Endometrial microvascular endothelial cells (primary cell): ENCODE measurements around the gene KCNJ18. TPM values are rescaled to one million over a fixed set of nuclear protein-coding genes. Genes with fewer than 3 reads are reported as not detected.
"Not testable (repeated sequence)": the region's sequence is repeated elsewhere in the genome, so short reads cannot be mapped to it uniquely, and the experiment has no call there.

Experiments used
- in situ Hi-C: cut with HindIII; loops from 2 replicates; pipeline ENCODE4 v1.10.0; 2017; ENCODE audit warnings: low sequenced_read_pairs, low pct_unique_long_range_greater_than_20kb; ENCODE audit errors: inconsistent ontology term
- total RNA-seq: library from RNA; depleted of rRNA; stranded (reverse); fragments of >200 nt; gene quantifications from one replicate; pipeline ENCODE4 v1.2.3, GENCODE V29; 2015; ENCODE audit errors: inconsistent ontology term

KCNJ18 gene
- total RNA-seq, 1 donor from 2014 or later, result not detected

DNA sequence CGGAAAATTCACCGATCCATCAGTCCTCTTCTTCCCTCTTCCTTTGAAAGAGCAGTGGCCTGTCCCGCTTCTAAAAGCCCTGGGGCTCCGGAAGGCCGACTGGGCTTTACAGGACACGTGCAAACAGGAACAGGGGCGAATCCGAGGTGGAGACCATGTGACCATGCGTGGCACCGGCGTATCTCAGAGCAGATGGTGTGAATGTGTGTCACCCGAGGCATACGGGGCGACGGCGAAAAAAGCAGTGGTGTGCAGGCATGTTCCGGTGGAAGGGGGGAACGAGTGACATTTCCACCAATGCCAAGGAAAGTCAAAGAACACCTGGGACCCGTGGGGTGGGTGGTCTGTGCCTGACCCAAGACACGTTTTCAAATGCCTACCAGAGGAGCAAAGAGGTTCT lies 10.7 kb upstream of the KCNJ18 start:
- in situ Hi-C loops, result not testable (repeated sequence)

DNA sequence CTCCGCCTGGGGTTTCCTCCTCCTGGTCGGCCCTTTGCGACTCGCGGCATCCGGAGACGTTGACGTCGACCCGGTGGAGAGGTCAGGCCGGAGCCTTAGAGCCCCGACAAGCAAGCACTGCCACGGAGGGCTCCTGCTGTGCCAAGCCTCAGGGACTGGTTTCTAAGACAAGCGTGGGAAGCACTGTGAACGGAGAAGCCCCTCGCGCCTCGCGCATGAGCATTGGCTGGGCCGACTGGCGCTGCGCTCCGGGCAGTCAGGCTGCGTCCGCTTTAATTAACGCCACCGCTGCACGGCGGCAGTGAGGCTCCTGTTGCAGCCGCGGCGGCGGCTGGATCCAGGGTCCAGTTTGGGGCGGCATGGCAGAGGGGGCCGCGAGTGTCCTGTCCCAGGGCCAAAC lies 10.2 kb upstream of the KCNJ18 start:
- in situ Hi-C loops, result not testable (repeated sequence)

DNA sequence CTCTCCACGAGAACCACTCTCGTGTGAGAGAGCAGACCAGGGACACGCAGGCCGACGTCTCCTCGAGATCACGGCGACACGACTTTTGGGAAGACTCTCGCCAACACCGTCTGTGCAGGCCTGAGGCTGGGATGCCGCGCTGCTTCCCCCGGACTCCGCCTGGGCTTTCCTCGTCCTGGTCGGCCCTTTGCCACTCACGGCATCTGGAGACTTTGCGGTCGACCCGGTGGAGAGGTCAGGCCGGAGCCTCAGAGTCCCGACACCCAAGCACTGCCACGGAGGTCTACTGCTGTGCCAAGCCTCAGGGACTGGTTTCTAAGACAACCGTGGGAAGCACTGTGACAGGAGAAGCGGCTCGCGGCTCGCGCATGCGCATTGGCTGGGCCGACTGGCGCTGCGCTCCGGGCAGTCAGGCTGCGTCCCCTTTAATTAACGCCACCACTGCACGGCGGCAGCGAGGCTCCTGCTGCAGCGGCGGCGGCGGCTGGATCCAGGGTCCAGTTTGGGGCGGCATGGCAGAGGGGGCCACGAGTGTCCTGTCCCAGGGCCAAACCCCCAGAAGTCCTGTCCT lies 9.1 kb upstream of the KCNJ18 start:
- in situ Hi-C loops, result not testable (repeated sequence)

- in situ Hi-C loops, result not testable (repeated sequence)
Observed at GRCh38 chr17:21683897-21684296, 8.4 kb upstream of the KCNJ18 start.

DNA sequence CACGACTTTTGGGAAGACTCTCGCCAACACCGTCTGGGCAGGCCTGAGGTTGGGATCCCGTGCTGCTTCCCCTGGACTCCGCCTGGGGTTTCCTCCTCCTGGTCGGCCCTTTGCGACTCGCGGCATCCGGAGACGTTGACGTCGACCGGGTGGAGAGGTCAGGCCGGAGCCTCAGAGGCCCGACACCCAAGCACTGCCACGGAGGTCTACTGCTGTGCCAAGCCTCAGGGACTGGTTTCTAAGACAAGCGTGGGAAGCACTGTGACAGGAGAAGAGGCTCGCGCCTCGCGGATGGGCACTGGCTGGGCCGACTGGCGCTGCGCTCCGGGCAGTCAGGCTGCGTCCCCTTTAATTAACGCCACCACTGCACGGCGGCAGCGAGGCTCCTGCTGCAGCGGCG lies 7.9 kb upstream of the KCNJ18 start:
- in situ Hi-C loops, result not testable (repeated sequence)

GRCh38 chr17:21685061-21685795 lies 7.1 kb upstream of the KCNJ18 start:
- in situ Hi-C loops, result not testable (repeated sequence)

DNA sequence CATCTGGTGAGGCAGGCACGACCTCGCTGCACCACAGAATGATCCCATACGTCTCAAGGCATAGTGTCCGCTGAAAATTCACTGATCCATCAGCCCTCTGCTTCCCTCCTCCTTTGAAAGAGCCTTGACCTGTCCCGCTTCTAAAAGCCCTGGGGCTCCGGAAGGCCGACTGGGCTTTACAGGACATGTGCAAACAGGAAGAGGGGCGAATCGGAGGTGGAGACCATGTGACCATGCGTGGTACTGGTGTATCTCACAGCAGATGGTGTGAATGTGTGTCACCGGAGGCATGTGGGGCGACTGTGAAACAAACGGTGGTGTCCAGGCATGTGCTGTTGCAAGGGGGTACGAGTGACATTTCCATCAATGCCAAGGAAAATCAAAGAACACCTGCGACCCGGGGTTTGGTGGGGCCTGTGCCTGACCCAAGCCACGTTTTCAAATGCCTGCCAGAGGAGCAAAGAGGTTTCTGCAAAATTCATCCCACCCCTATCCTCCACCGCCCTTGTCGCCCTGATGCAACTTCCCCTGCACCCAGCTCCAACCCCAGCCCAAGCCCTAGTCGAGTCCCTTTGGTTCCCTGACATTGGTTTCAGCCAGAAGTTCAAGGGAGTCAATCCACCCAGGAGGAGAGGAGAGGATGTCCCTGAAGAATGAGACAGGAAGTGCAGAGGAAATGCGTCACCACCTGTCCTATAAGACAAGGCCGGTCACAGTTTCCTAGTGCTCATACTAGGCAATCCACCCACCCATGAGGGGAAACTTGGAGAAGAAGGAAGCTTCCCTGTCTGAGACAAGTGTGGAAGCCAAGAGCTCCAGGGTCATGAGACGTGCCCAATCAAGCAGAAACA lies 5.9 kb upstream of the KCNJ18 start:
- in situ Hi-C loops, result no loop called here

GRCh38 chr17:21687136-21687953 lies 5.0 kb upstream of the KCNJ18 start:
- in situ Hi-C loops, result no loop called here

- in situ Hi-C loops, result no loop called here
Observed at GRCh38 chr17:21688293-21688949, 3.9 kb upstream of the KCNJ18 start.

- in situ Hi-C loops, result no loop called here
Observed at GRCh38 chr17:21689604-21690003, 2.7 kb upstream of the KCNJ18 start.

DNA sequence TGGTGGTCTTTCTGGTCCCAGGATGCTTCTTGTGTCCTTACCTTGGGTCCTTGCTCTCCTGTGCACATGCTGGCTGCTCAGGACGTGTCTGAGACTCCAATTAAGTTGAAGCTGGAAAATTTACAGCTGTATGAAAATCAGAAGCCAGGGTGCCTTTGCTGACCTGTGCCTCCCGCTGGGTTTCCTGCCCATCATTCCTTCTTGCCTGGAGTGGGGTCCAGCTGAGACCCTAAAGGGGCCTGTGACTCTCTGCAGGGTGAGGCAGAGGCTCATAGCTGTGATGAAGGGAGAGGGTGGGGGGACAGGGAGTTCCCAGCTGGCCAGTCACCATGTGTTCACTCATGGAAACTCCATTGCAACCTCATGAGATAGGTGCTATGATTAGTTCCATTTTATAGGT lies 1.5 kb upstream of the KCNJ18 start:
- in situ Hi-C loops, result not testable (repeated sequence)

DNA sequence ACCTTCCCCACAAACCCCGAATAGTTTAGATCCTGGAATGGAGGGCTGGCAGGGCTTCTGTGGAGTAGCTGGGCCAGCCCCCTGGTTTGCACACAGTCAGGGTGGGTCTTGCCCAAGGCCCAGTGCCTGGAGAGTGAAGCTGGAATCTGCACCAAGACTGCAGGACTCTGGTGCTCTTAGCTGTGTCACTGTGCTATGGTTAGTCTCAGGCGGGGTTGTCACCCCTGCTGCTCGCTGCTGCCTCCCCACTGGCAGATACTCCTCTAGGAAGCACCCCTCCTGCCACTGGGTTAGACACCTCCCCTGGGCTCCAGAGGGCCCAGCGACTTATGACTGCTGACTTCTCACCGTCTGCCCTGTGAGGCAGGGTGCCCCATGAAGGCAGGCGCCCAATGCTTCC lies 842 bp upstream of the KCNJ18 start:
- in situ Hi-C loops, result not testable (repeated sequence)

DNA sequence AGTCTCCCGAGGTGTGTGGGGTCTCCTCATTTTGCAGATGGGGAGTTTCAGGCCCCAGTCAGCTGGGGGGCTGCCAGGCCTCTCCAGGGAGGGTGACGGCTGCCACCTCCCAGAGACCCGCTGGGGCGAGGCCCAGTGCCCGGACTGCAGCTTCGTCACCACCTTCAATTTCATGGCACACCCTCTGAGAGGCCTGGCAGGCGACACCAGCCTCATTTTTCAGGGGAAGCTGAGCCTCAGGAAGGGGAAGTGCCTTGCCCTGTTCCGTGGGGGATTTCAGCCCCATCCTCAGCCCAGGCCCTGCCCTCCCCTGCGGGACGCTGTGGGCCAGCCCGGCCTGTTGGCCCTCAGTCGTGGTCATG lies 362 bp downstream of the KCNJ18 start:
- in situ Hi-C loops, result not testable (repeated sequence)

DNA sequence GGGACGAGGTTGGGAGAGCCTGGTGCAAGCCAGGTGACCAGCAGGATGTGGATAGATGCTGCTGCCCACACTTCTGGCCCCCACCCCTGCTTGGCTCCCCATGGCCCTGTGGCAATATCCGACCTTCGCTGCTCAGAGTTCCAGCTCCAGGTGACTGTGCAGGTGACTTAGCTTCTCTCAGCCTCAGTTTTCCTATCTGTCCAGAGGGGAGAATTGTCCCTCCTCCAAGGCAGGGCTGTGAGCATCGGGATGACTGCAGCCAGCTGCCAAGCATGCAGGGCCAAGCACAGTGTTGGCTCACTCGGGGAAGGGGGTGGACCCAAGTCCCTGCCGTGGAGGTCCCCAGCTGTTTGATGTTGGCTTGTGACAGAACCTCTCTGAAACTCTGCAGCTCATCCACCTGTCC lies 1.1 kb downstream of the KCNJ18 start:
- in situ Hi-C loops, result not testable (repeated sequence)

- in situ Hi-C loops, result not testable (repeated sequence)
Observed at GRCh38 chr17:21693937-21694336, 1.6 kb downstream of the KCNJ18 start.

DNA sequence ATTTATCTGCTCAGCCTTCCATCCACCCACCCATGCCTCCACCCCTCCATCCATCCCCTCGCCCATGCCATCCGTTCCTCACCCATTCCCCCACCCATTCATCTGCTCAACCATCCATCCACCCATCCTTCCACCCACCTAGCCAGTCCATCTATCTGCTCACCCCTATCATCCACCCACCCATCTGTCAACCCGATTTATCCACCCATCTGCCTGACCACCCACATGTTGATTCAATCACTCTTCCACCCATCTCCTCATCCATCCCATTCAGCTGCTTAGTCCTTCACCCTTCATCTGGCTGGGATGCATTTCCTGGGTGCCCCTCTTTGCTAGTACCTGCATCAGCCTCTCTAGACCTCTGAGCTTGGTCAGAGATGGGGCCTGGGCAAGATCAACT lies 3.9 kb downstream of the KCNJ18 start:
- in situ Hi-C loops, result not testable (repeated sequence)

DNA sequence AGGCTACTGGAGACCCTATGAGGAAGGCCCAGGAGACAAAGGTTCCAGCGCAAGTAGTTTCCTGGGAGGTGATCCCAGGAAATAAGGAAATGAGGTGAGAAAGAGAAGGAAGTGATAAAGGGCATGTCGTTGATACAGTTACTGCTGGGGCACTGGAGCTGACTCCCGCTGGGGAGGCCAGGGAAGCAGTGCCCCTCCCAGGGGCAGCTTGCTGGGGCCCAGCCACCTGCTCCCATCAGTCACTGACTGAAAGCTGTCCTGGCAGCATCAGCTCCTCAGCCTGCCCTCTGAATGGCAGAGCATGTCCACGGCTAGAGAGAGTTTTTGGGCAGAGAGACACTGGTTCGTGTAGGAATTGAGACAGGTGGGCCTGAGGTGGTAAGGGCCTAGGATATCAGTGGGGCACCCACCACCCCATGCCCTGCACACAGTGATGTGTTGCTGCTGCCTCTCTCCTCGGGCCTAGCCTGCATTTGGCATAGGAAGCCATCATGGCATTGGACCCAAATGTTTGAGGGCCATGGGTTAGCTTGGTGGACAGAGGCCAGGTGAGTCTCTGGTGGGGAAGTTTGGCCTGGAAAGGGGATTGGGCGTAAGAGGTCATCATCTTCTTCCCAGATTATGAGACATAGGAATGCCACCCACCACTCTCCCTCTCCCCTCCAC lies 4.7 kb downstream of the KCNJ18 start:
- in situ Hi-C loops, result not testable (repeated sequence)

DNA sequence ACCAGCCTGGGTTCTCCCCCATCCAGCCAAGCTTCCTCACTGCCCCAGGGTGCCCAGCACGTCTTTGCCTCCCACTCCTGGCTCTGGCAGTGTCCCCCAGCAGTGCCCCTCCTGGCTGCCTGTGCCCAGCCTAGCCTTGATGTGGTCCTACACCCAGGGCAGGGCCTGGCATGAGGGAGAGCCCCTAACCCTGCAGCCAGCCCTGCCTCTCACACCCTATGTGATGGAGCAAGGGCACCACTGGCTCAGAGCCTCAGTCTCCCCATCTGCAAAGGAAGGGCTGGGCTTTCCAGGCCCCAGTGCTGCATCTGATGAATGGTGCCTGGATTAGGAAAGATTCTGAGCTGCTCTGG lies 5.2 kb downstream of the KCNJ18 start:
- in situ Hi-C loops, result not testable (repeated sequence)
